ENCODE results near the gene EN2. TPM values are rescaled to one million over a fixed set of nuclear protein-coding genes. Genes with fewer than 3 reads are reported as not detected.

Gene EN2
- total RNA-seq, 4 donors from 2014 or later = 0.15 to 2.1 TPM; not detected in 2

- H3K36me3 ChIP-seq = no peaks in the 10 kb centered on the region
- H3K4me3 ChIP-seq = no peak overlapping the region
- DNase-seq = no peak
- peaks cover 0 to 9% of the 10 kb centered on the region in 2 donors for H3K4me1 ChIP-seq
- TF ChIP-seq POLR2A (IDR thresholded peaks at IDR 0.05) (no peak), CTCF (IDR thresholded peaks at IDR 0.05) (no peak)
- no peaks in the 10 kb centered on the region for H3K9me3 ChIP-seq
- H3K27me3 ChIP-seq = peaks cover 22 to 98% of the 10 kb centered on the region in 2 donors
- no peak overlapping the region for H3K27ac ChIP-seq
- intact Hi-C loops (cut with DNase I; ENCODE audit: low total_unique reads) = no loop called here
Observed at GRCh38 chr7:155467846-155468784, 10.2 kb downstream of the EN2 start.

GRCh38 chr7:155468785-155469148, 10.8 kb downstream of the EN2 start:
- Histone ChIP-seq H3K4me3 (no peak overlapping the region), H3K27me3 (peaks cover 22 to 94% of the 10 kb centered on the region in 2 donors), H3K4me1 (peaks cover 0 to 9% of the 10 kb centered on the region in 2 donors), H3K9me3 (no peaks in the 10 kb centered on the region), H3K27ac (no peak overlapping the region), H3K36me3 (no peaks in the 10 kb centered on the region)
- intact Hi-C loops (cut with DNase I; ENCODE audit: low total_unique reads) = no loop called here
- TF ChIP-seq CTCF (IDR thresholded peaks at IDR 0.05) (no peak), POLR2A (IDR thresholded peaks at IDR 0.05) (no peak)
- no peak for DNase-seq

DNA sequence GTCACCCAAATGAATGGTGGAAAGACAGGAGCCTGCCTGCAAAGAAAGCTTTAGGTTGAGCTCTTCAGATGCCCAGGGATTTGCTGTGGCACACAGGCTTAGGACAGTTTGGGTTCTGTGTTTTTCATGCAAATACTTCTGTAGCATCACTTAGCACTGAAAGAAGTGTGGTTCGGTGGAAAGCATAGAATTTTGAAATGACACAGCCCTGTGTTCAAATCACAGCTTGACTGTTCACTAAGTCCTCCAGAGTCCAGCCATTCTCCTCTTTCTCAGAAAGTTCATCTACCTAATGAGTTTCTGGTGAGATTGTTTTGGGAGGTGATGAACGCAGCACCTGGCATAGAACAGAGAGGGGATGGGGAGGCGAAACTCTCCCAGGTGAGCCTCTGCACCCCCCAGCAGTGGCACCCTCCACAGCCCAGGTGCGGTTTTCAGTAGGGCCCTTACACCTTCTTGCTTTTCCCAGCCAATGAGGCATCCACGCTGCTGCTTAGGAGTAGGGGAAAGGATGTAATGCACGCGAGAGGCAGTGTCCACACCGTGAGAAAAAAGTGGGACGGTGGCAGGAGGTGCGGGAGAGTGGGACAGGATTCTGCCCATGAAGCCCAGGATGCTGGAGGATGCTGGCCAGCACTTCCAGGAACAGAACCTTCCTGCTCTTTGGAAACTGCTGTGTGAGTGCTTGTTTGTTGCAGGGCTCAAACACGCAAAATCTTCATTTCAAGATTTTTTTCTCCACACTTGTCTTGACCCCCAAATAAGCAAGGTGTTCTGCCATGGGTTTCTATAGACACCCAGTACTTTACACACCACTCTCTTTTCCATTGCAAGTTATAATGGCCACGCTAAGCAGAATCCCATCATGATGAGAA, 11.6 kb downstream of the EN2 start:
- intact Hi-C loops (cut with DNase I; ENCODE audit: low total_unique reads) = no loop called here
- peaks cover 22 to 94% of the 10 kb centered on the region in 2 donors for H3K27me3 ChIP-seq

GRCh38 chr7:155470186-155470487, 12.2 kb downstream of the EN2 start:
- Histone ChIP-seq H3K4me1 (peaks cover 0 to 9% of the 10 kb centered on the region in 2 donors), H3K36me3 (no peaks in the 10 kb centered on the region), H3K4me3 (no peak overlapping the region), H3K27me3 (peaks cover 19 to 94% of the 10 kb centered on the region in 2 donors), H3K9me3 (no peaks in the 10 kb centered on the region), H3K27ac (no peak overlapping the region)
- DNase-seq = no peak
- intact Hi-C loops (cut with DNase I; ENCODE audit: low total_unique reads) = no loop called here
- no peak for TF ChIP-seq POLR2A (IDR thresholded peaks at IDR 0.05)
- TF ChIP-seq CTCF (IDR thresholded peaks at IDR 0.05) = no peak

More for the DNA sequence above, 11.6 kb downstream of the EN2 start:
- peaks cover 0 to 9% of the 10 kb centered on the region in 2 donors for H3K4me1 ChIP-seq
- H3K4me3 ChIP-seq = no peak overlapping the region
- H3K9me3 ChIP-seq = no peaks in the 10 kb centered on the region
- H3K36me3 ChIP-seq = no peaks in the 10 kb centered on the region
- DNase-seq = no peak
- no peak for TF ChIP-seq CTCF (IDR thresholded peaks at IDR 0.05)
- no peak for TF ChIP-seq POLR2A (IDR thresholded peaks at IDR 0.05)
- H3K27ac ChIP-seq = no peak overlapping the region

Measured in uterus (tissue), 4 donors.